ENCODE results near the gene CLDN15. TPM values are rescaled to one million over a fixed set of nuclear protein-coding genes. Genes with fewer than 3 reads are reported as not detected.

CLDN15 gene
- total and polyA plus RNA-seq, 8 donors = 1.2 to 131 (median 6.0) TPM

GRCh38 chr7:101216001-101216859 lies 21.4 kb downstream of the CLDN15 start:
- Histone ChIP-seq H3K4me1 (peaks cover 29 to 53% (median 42%) of the 10 kb centered on the region in 4 donors), H3K4me3 (peak overlapping the region; percentile 78 to 98 (median 82)), H3K9me3 (no peaks in the 10 kb centered on the region), H3K36me3 (peaks cover 31 to 48% (median 46%) of the 10 kb centered on the region in 4 donors), H3K27ac (peak overlapping the region in 4 of 5 donors; percentile 92 to 96 (median 93)), H3K27me3 (no peaks in the 10 kb centered on the region)
- 62 to 69% (median 65%) methylated on average over 30 to 31 of the region's 31 CpGs for WGBS, 5 donors
- DNase-seq = no peak
- no peak for TF ChIP-seq POLR2A (IDR thresholded peaks at IDR 0.05)
- no peak for TF ChIP-seq EP300 (IDR thresholded peaks at IDR 0.05)
- TF ChIP-seq, protein P1, sequence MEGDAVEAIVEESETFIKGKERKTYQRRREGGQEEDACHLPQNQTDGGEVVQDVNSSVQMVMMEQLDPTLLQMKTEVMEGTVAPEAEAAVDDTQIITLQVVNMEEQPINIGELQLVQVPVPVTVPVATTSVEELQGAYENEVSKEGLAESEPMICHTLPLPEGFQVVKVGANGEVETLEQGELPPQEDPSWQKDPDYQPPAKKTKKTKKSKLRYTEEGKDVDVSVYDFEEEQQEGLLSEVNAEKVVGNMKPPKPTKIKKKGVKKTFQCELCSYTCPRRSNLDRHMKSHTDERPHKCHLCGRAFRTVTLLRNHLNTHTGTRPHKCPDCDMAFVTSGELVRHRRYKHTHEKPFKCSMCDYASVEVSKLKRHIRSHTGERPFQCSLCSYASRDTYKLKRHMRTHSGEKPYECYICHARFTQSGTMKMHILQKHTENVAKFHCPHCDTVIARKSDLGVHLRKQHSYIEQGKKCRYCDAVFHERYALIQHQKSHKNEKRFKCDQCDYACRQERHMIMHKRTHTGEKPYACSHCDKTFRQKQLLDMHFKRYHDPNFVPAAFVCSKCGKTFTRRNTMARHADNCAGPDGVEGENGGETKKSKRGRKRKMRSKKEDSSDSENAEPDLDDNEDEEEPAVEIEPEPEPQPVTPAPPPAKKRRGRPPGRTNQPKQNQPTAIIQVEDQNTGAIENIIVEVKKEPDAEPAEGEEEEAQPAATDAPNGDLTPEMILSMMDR (IDR thresholded peaks at IDR 0.05) = no peak
- no peak for TF ChIP-seq POLR2AphosphoS5 (IDR thresholded peaks at IDR 0.05)
- intact Hi-C loops (cut with DNase I; ENCODE audit: low total_unique reads) = no loop called here

DNA sequence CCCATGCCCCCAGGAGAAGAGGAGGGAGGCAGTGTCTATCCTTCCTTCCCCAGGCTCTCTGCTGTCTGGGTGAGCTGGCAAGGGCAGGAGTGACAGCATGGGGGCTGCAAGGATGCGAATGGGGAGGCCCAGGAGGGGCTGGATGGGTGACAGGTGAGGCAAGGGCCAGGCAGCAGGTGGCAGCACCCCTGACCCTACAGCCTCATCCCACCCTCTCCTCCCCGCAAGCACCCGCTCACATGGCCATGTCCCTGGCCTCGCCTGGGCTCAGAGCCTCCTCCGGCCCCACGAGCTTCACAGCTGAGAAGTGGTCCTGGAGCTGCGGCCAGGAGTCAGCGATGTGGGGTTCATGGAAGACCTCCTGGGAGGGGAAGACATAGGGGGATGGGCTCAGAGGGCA lies 25.6 kb downstream of the CLDN15 start:
- 81 to 98% (median 92%) methylated on average over 6 to 8 of the region's 8 CpGs for WGBS, 5 donors
- H3K4me3 ChIP-seq = no peak overlapping the region
- no peaks in the 10 kb centered on the region for H3K27me3 ChIP-seq
- H3K9me3 ChIP-seq = no peaks in the 10 kb centered on the region
- no peak overlapping the region for H3K27ac ChIP-seq
- H3K4me1 ChIP-seq = peaks cover 11 to 23% (median 12%) of the 10 kb centered on the region in 4 donors
- intact Hi-C loops (cut with DNase I; ENCODE audit: low total_unique reads) = no loop called here
- no peak for DNase-seq
- TF ChIP-seq EP300 (IDR thresholded peaks at IDR 0.05) = no peak
- TF ChIP-seq POLR2A (IDR thresholded peaks at IDR 0.05) = no peak
- TF ChIP-seq, protein P1 (IDR thresholded peaks at IDR 0.05) = no peak
- no peak for TF ChIP-seq POLR2AphosphoS5 (IDR thresholded peaks at IDR 0.05)
- H3K36me3 ChIP-seq = peaks cover 59 to 90% (median 88%) of the 10 kb centered on the region in 4 donors

DNA sequence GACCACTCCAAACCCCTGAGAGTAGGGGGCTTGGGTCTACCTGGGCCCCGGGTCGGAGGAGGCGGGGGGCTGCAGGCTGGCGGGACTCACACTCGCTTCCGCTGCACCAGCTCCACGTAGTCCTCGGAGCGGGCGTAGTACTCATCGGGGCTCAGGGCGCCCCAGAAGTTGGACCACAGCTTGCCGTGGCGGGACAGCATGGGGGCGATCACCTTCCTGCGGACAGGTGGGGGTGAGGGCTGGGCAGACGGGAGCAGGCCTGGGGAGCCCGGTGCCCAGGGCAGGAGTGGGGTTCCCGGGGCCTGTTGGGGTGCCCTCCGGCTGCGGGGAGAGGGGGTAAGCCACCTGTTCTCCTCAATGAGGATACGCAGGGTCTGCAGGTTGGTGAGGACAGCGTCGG lies 26.1 kb downstream of the CLDN15 start:
- Histone ChIP-seq H3K27ac (no peak overlapping the region), H3K27me3 (no peaks in the 10 kb centered on the region), H3K9me3 (no peaks in the 10 kb centered on the region), H3K36me3 (peaks cover 59 to 95% (median 94%) of the 10 kb centered on the region in 4 donors), H3K4me3 (no peak overlapping the region), H3K4me1 (peaks cover 6 to 18% (median 8%) of the 10 kb centered on the region in 4 donors)
- TF ChIP-seq POLR2A (IDR thresholded peaks at IDR 0.05) (no peak), EP300 (IDR thresholded peaks at IDR 0.05) (no peak), POLR2AphosphoS5 (IDR thresholded peaks at IDR 0.05) (no peak)
- TF ChIP-seq, protein P1 (IDR thresholded peaks at IDR 0.05) = no peak
- DNase-seq = no peak
- 94 to 98% (median 98%) methylated on average over 3 to 24 of the region's 24 CpGs for WGBS, 5 donors
- intact Hi-C loops (cut with DNase I; ENCODE audit: low total_unique reads) = no loop called here

- WGBS, 5 donors = 90 to 94% (median 93%) methylated on average over 14 to 19 of the region's 19 CpGs
- Histone ChIP-seq H3K4me3 (no peak overlapping the region), H3K36me3 (peaks cover 55 to 95% (median 94%) of the 10 kb centered on the region in 4 donors), H3K9me3 (no peaks in the 10 kb centered on the region), H3K27ac (no peak overlapping the region), H3K27me3 (no peaks in the 10 kb centered on the region), H3K4me1 (peaks cover 0 to 7% (median 0%) of the 10 kb centered on the region in 4 donors)
- intact Hi-C loops (cut with DNase I; ENCODE audit: low total_unique reads) = no loop called here
- DNase-seq = no peak
- no peak for TF ChIP-seq EP300 (IDR thresholded peaks at IDR 0.05)
- TF ChIP-seq POLR2A (IDR thresholded peaks at IDR 0.05) = no peak
- TF ChIP-seq POLR2AphosphoS5 (IDR thresholded peaks at IDR 0.05) = no peak
- TF ChIP-seq, protein P1 (IDR thresholded peaks at IDR 0.05) = no peak
These were observed 27.5 kb downstream of the CLDN15 start for GRCh38 chr7:101210143-101210542.

Measured in stomach (tissue), 9 donors.